Measurements from ENCODE around the gene STX8.

Gene STX8

DNA sequence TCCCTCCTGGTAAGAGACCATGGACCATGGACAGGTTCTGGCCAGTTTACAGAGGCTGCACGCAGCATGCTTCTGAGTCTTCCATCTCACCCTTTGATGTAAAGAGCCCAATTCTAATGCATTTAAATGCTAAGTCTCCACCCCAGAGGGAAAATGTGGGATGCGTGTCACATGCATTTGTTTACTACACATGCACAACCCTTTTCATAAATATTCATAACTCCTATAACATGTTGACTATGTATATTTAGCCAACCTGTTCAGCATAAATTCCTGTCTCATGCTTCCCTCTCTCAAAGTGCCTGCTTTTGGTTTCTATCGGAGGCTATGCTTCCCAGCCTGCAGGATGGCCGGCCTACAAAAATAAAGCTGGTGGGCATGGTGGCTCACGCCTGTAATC lies 260.3 kb downstream of the STX8 start:
- no peaks in the 10 kb centered on the region for H3K36me3 ChIP-seq (ENCODE audit: control insufficient read depth, insufficient read depth, low read length, severe bottlenecking)
- H3K9me3 ChIP-seq (ENCODE audit: control insufficient read depth, low read length), result peaks cover 5% of the 10 kb centered on the region
- H3K9ac ChIP-seq (ENCODE audit: low read length), result no peak overlapping the region
- no peaks in the 10 kb centered on the region for H3K27me3 ChIP-seq (replicated peaks; ENCODE audit: control insufficient read depth, insufficient read depth, low read length)
- DNase-seq (ENCODE audit: low read depth), result no peak
- H3K4me1 ChIP-seq (ENCODE audit: control insufficient read depth, insufficient read depth, low read length), result no peaks in the 10 kb centered on the region
- H3K4me3 ChIP-seq (ENCODE audit: low read length), result no peak overlapping the region

DNA sequence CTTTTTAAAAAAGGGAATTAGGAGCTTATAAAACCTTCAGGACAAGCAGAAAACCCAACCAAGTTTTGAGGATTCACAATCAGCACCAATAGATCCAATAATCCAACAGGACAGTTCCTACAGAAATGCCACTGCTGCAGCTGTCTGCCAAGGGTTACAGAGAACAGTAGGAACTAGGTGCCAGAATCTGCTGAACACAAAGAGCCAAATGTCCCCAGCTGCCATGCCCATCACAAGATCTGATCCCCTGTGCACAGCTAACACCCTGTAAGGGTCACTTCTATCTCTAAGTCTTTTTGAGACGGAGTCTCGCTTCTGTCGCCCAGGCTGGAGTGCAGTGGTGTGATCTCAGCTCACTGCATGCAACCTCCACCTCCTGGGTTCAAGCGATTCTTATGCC lies 262.3 kb downstream of the STX8 start:
- DNase-seq (ENCODE audit: low read depth), result no peak
- H3K4me3 ChIP-seq (ENCODE audit: low read length), result no peak overlapping the region

DNA sequence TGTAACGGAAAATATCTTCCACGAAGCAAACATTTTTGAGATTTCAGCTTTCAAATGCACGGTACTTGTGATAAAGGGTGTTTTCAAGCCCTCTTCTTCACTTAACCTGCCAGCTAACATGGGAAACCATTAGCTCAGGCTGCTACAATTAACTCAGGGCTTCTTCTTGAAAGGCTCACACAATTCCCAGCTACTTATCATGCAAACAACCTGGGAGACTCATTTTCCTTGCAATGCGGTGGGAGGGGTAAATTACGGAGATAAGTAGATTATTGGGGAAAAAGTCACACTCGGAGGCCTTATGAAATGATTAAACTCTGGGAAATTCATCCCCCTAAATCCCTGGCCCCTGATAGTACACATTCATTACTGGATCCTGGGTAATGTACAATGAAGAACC lies 266.4 kb downstream of the STX8 start:
- H3K36me3 ChIP-seq (ENCODE audit: control insufficient read depth, insufficient read depth, low read length, severe bottlenecking), result no peaks in the 10 kb centered on the region
- no peaks in the 10 kb centered on the region for H3K9me3 ChIP-seq (ENCODE audit: control insufficient read depth, low read length)
- no peak for DNase-seq (ENCODE audit: low read depth)
- no peaks in the 10 kb centered on the region for H3K27me3 ChIP-seq (replicated peaks; ENCODE audit: control insufficient read depth, insufficient read depth, low read length)
- no peak overlapping the region for H3K4me3 ChIP-seq (ENCODE audit: low read length)
- H3K4me1 ChIP-seq (ENCODE audit: control insufficient read depth, insufficient read depth, low read length), result peaks cover 7% of the 10 kb centered on the region
- H3K9ac ChIP-seq (ENCODE audit: low read length), result no peak overlapping the region

More for the DNA sequence above, 262.3 kb downstream of the STX8 start:
- H3K9me3 ChIP-seq (ENCODE audit: control insufficient read depth, low read length), result peaks cover 1% of the 10 kb centered on the region
- H3K36me3 ChIP-seq (ENCODE audit: control insufficient read depth, insufficient read depth, low read length, severe bottlenecking), result no peaks in the 10 kb centered on the region
- H3K27me3 ChIP-seq (replicated peaks; ENCODE audit: control insufficient read depth, insufficient read depth, low read length), result no peaks in the 10 kb centered on the region
- H3K4me1 ChIP-seq (ENCODE audit: control insufficient read depth, insufficient read depth, low read length), result no peaks in the 10 kb centered on the region
- H3K9ac ChIP-seq (ENCODE audit: low read length), result no peak overlapping the region

DNA sequence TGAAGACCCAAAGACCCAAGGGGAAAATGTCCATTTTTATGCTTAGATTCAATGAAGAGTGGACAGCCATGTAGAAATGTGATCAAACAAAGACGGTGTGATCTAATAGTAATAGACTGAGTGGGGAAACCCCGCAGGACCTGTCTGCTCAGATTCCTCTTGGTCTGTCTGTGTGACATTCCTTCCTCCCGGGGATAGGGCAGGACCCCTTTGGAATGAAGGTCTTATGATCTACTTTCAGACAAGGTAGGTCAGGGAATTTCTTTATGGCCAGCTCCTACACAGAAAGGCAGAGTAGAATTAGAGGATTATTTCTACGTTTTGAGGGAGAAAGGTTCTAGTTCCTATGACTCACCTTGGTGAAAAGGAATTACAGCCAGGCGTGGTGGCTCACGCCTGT lies 267.6 kb downstream of the STX8 start:
- H3K27me3 ChIP-seq (replicated peaks; ENCODE audit: control insufficient read depth, insufficient read depth, low read length), result no peaks in the 10 kb centered on the region

DNA sequence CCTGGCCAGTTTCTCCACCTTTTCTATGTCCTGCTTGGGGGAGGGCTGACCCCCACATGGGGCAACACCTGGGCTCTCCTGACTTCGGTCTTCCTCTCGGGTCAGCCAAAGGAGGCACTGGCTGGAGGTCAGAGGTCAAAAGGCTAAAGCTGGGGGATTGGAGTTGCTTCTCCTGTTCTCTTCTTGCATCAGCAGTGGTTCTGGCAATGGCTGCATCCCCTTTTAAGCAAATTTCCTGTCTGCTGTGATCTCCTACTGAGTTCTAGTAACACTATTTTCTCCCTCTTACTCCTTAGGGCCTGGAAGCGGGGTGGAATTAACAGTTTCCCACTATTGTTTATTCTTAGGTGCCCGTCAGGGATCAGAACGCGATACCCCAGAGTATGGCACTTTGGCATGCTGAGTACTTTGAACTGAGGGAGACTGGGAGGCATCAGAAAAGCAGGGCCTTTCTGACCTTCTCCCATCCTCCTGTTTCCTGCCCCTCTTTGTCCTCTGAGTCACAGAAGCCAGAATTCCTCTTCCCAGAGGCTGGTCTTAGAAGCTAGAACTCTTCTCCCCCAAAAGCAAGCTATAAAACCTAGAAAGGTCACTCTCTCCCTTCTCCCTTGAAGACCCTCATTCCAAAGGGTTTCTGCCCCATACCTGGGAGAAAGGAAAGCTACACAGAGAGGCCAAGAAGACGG lies 268.2 kb downstream of the STX8 start:
- no peaks in the 10 kb centered on the region for H3K27me3 ChIP-seq (replicated peaks; ENCODE audit: control insufficient read depth, insufficient read depth, low read length)
- no peak for DNase-seq (ENCODE audit: low read depth)
- no peak overlapping the region for H3K9ac ChIP-seq (ENCODE audit: low read length)
- H3K36me3 ChIP-seq (ENCODE audit: control insufficient read depth, insufficient read depth, low read length, severe bottlenecking), result no peaks in the 10 kb centered on the region
- H3K9me3 ChIP-seq (ENCODE audit: control insufficient read depth, low read length), result no peaks in the 10 kb centered on the region
- H3K4me3 ChIP-seq (ENCODE audit: low read length), result no peak overlapping the region
- peaks cover 7% of the 10 kb centered on the region for H3K4me1 ChIP-seq (ENCODE audit: control insufficient read depth, insufficient read depth, low read length)

More for the DNA sequence above, 267.6 kb downstream of the STX8 start:
- no peak for DNase-seq (ENCODE audit: low read depth)
- Histone ChIP-seq H3K9ac (ENCODE audit: low read length) (no peak overlapping the region), H3K9me3 (ENCODE audit: control insufficient read depth, low read length) (no peaks in the 10 kb centered on the region), H3K36me3 (ENCODE audit: control insufficient read depth, insufficient read depth, low read length, severe bottlenecking) (no peaks in the 10 kb centered on the region), H3K4me1 (ENCODE audit: control insufficient read depth, insufficient read depth, low read length) (peaks cover 7% of the 10 kb centered on the region), H3K4me3 (ENCODE audit: low read length) (no peak overlapping the region)

DNA sequence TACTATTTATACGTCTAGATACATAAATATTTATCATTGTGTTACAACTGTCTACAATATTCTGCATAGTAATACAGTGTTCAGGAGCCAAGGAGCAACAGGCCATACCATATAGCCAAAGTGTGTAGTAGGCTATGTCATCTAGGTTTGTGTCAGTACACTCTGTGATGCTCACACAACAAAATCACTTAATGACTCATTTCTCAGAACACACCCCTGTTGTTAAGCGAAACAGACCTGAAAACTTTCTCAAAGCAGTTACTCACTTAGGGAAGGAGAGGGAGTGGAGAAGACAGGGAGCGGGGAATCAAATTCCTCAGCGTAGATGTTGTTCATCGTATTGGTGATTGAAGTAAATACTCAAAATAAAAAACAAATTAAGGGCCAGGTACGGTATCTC lies 269.5 kb downstream of the STX8 start:
- no peak overlapping the region for H3K9ac ChIP-seq (ENCODE audit: low read length)
- H3K27me3 ChIP-seq (replicated peaks; ENCODE audit: control insufficient read depth, insufficient read depth, low read length), result no peaks in the 10 kb centered on the region
- H3K4me1 ChIP-seq (ENCODE audit: control insufficient read depth, insufficient read depth, low read length), result peaks cover 7% of the 10 kb centered on the region
- no peaks in the 10 kb centered on the region for H3K36me3 ChIP-seq (ENCODE audit: control insufficient read depth, insufficient read depth, low read length, severe bottlenecking)
- DNase-seq (ENCODE audit: low read depth), result no peak
- H3K9me3 ChIP-seq (ENCODE audit: control insufficient read depth, low read length), result no peaks in the 10 kb centered on the region
- no peak overlapping the region for H3K4me3 ChIP-seq (ENCODE audit: low read length)

DNA sequence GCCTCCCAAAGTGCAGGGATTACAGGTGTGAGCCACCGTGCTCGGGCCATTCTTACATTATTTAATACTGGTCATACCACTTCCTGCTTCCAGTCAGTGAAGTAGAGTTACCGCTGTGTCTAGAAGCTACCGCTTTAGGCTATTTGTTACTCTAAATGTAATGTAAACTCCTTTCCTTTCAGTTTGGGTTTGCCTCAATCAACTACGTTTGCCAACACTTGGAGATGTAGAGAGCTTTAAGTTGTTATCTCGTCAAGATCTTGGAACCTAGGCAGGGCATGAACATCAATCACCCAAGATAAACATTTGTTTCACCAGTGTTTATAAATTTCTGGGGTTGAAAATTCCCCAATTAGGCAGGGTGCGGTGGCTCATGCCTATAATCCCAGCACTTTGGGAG lies 275.9 kb downstream of the STX8 start:
- Histone ChIP-seq H3K9me3 (ENCODE audit: control insufficient read depth, low read length) (no peaks in the 10 kb centered on the region), H3K27me3 (replicated peaks; ENCODE audit: control insufficient read depth, insufficient read depth, low read length) (no peaks in the 10 kb centered on the region), H3K4me3 (ENCODE audit: low read length) (no peak overlapping the region), H3K4me1 (ENCODE audit: control insufficient read depth, insufficient read depth, low read length) (no peaks in the 10 kb centered on the region), H3K9ac (ENCODE audit: low read length) (no peak overlapping the region), H3K36me3 (ENCODE audit: control insufficient read depth, insufficient read depth, low read length, severe bottlenecking) (no peaks in the 10 kb centered on the region)
- DNase-seq (ENCODE audit: low read depth), result no peak

DNA sequence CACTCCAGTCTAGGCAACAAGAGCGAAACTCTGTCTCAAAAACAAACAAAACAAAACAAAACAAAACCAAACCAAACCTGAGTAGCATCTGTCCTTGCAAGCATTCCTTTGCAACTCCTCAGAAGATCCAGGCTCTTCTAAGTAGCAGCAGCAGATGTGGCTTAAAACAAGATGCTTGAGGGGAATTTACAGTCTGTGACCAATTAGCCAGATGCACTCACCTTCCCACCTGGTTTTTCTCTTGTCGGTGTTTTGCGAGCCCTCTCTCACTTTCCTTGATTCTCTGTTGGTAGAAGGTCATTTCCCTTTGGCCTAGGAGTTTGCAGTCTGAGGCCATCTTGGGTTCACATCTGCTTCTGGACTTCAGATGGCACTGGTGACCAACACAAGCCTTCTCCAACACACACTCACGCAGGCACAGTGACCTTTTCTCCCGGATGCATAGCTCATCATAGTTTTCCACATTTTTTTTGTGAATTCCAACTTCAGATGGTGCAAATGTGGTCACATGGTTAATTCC lies 276.8 kb downstream of the STX8 start:
- no peaks in the 10 kb centered on the region for H3K27me3 ChIP-seq (replicated peaks; ENCODE audit: control insufficient read depth, insufficient read depth, low read length)
- no peak overlapping the region for H3K4me3 ChIP-seq (ENCODE audit: low read length)
- H3K9ac ChIP-seq (ENCODE audit: low read length), result no peak overlapping the region
- H3K4me1 ChIP-seq (ENCODE audit: control insufficient read depth, insufficient read depth, low read length), result no peaks in the 10 kb centered on the region
- no peaks in the 10 kb centered on the region for H3K36me3 ChIP-seq (ENCODE audit: control insufficient read depth, insufficient read depth, low read length, severe bottlenecking)
- no peak for DNase-seq (ENCODE audit: low read depth)
- no peaks in the 10 kb centered on the region for H3K9me3 ChIP-seq (ENCODE audit: control insufficient read depth, low read length)

DNA sequence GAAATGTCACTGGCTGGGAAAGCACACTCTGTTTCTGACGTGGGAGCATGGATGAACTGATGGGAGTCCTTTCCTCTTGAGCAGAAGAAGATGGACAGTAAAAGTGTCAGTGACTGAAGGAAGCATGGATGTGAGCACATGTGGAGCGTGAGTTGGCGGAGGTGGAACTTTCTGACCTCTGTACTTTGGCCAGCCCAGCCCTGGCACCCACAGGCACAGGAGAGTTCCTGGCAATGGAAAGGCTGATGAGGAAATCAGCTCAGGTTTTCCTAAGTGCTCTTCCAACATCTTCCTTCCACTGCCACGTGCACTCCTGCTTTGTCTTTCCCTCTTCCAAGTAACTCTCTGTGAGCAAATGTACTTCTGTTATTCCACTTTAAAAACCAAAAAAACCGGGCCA lies 277.5 kb downstream of the STX8 start:
- Histone ChIP-seq H3K4me3 (ENCODE audit: low read length) (no peak overlapping the region), H3K36me3 (ENCODE audit: control insufficient read depth, insufficient read depth, low read length, severe bottlenecking) (no peaks in the 10 kb centered on the region), H3K27me3 (replicated peaks; ENCODE audit: control insufficient read depth, insufficient read depth, low read length) (no peaks in the 10 kb centered on the region), H3K4me1 (ENCODE audit: control insufficient read depth, insufficient read depth, low read length) (no peaks in the 10 kb centered on the region), H3K9ac (ENCODE audit: low read length) (no peak overlapping the region), H3K9me3 (ENCODE audit: control insufficient read depth, low read length) (no peaks in the 10 kb centered on the region)
- no peak for DNase-seq (ENCODE audit: low read depth)

DNA sequence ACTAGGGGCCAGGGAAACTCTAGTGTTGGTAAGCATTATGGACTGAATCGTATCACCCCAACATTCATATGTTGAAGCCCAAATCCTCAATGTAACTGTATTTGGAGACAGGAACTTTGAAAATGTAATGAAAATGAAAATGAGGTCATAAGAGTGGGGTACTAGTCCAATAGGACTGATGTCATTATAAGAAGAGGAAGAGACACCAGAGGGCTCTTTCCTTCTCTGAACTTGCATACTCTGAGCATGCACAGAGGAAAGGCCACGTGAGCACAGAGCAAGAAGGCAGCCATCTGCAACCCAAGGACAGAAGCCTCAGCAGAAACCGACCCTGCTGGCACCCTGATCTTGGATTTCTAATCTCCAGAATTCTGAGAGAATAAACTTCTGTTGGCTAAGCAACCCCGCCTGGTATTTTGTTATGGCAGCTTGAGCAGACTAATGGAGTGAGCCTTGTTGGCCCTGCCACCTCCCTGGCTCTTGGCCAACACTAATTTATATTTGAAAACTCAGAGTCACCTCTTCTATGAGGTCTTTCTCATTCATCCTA lies 280.9 kb downstream of the STX8 start:
- H3K4me3 ChIP-seq (ENCODE audit: low read length), result no peak overlapping the region
- no peaks in the 10 kb centered on the region for H3K36me3 ChIP-seq (ENCODE audit: control insufficient read depth, insufficient read depth, low read length, severe bottlenecking)
- no peak for DNase-seq (ENCODE audit: low read depth)
- no peaks in the 10 kb centered on the region for H3K9me3 ChIP-seq (ENCODE audit: control insufficient read depth, low read length)
- peaks cover 19% of the 10 kb centered on the region for H3K4me1 ChIP-seq (ENCODE audit: control insufficient read depth, insufficient read depth, low read length)
- no peak overlapping the region for H3K9ac ChIP-seq (ENCODE audit: low read length)
- H3K27me3 ChIP-seq (replicated peaks; ENCODE audit: control insufficient read depth, insufficient read depth, low read length), result no peaks in the 10 kb centered on the region

DNA sequence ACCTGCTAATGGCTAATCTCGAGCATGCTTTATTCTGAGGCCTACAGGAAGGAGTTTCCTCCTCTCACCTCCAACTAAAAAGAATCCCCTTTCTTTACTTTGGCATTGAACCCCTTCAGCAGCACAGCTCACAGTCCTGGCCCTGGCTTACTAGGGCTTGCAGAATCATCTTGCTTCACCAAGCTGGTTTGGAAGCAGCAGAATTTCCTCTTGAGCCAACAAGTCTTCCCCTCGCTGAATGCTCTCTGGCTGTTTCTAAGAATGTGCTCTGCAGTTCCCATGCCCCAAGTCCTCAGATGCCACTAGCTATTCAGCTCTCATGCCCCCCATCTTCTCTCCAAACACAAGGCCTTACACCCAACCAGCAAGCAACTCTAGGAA lies 283.1 kb downstream of the STX8 start:
- Histone ChIP-seq H3K27me3 (replicated peaks; ENCODE audit: control insufficient read depth, insufficient read depth, low read length) (no peaks in the 10 kb centered on the region), H3K36me3 (ENCODE audit: control insufficient read depth, insufficient read depth, low read length, severe bottlenecking) (no peaks in the 10 kb centered on the region), H3K9me3 (ENCODE audit: control insufficient read depth, low read length) (no peaks in the 10 kb centered on the region), H3K4me3 (ENCODE audit: low read length) (no peak overlapping the region), H3K9ac (ENCODE audit: low read length) (no peak overlapping the region), H3K4me1 (ENCODE audit: control insufficient read depth, insufficient read depth, low read length) (peaks cover 21% of the 10 kb centered on the region)
- DNase-seq (ENCODE audit: low read depth), result no peak

Measured in adipocyte (in vitro differentiated cells).